H1 (cell line): Measurements from ENCODE around the gene USP12. TPM values are rescaled to one million over a fixed set of nuclear protein-coding genes. Genes with fewer than 3 reads are reported as not detected.

Experiments
- CTCF ChIA-PET: fragments of 300-600 bp; sonication (Branson Sonifier 250); formaldehyde crosslinking; loops from one replicate; lab custom pipeline; 2021; ENCODE audit not compliant: partially characterized antibody; lab: Charles Lee
- POLR2A ChIA-PET: fragments of 300-600 bp; sonication (Branson Sonifier 250); formaldehyde crosslinking; loops from one replicate; lab custom pipeline; 2021; ENCODE audit warnings: inconsistent platforms; ENCODE audit not compliant: partially characterized antibody; lab: Charles Lee
- DNase-seq, 2 experiments: peaks; one replicate each; pipeline versions ENCODE4 v3.0.0 to v3.0.0-alpha.2; 2010 to 2022; ENCODE audit warnings: low spot score in 2 of 2, low read depth in 1 of 2, mixed read lengths in 1 of 2
- FAIRE-seq: peaks from 2 replicates; lab custom pipeline; 2011; peaks lifted over from hg19 to GRCh38; lab: Jason Lieb, UNC
- H2AFZ ChIP-seq: 2 replicates; pipeline ENCODE4 v1.8.1; 2012; ENCODE audit warnings: low read length, inconsistent platforms
- H2AK5ac ChIP-seq: 2 replicates; pipeline ENCODE4 v1.6.1; 2013; ENCODE audit warnings: low read depth, low read length
- H2BK120ac ChIP-seq: replicated peaks from 2 replicates; pipeline ENCODE3; 2013; ENCODE audit warnings: low read depth, low read length, inconsistent platforms
- H2BK12ac ChIP-seq: 2 replicates; pipeline ENCODE4 v1.6.1; 2013; ENCODE audit warnings: low read depth, low read length
- H2BK15ac ChIP-seq: 2 replicates; pipeline ENCODE4 v1.6.1; 2013; ENCODE audit warnings: low read length
- H2BK20ac ChIP-seq: 2 replicates; pipeline ENCODE4 v1.6.1; 2013; ENCODE audit warnings: low read length
- H2BK5ac ChIP-seq: 2 replicates; pipeline ENCODE4 v1.6.1; 2013; ENCODE audit warnings: low read depth, low read length
- H3K14ac ChIP-seq: 2 replicates; pipeline ENCODE4 v1.6.1; 2013; ENCODE audit warnings: inconsistent platforms; ENCODE audit not compliant: insufficient read length
- H3K18ac ChIP-seq: 2 replicates; pipeline ENCODE4 v1.6.1; 2013; ENCODE audit warnings: low read length; ENCODE audit errors: extremely low read depth
- H3K23ac ChIP-seq: 2 replicates; pipeline ENCODE4 v1.6.1; 2013; ENCODE audit warnings: inconsistent platforms; ENCODE audit not compliant: insufficient read length
- H3K23me2 ChIP-seq: 2 replicates; pipeline ENCODE4 v1.6.1; 2013; ENCODE audit warnings: low read depth, low read length
- H3K27ac ChIP-seq: 2 replicates; pipeline ENCODE4 v1.6.1; 2011; ENCODE audit warnings: low read depth, low read length, inconsistent platforms
- H3K27me3 ChIP-seq, 4 experiments: replicated peaks in 1 of 4; 1 replicate in 1 of 4; 2 replicates in 3 of 4; pipeline versions ENCODE4 v1.6.1 to v1.8.1; 2011 to 2013; ENCODE audit warnings: low read length in 3 of 4, mild to moderate bottlenecking in 3 of 4, inconsistent platforms in 2 of 4, mixed read lengths in 2 of 4, moderate library complexity in 1 of 4; ENCODE audit not compliant: control insufficient read depth in 3 of 4, insufficient read depth in 3 of 4; ENCODE audit errors: extremely low read depth in 1 of 4
- H3K36me3 ChIP-seq, 4 experiments: 2 replicates each; pipeline versions ENCODE4 v1.6.1 to v1.8.1; 2011 to 2013; ENCODE audit warnings: mild to moderate bottlenecking in 4 of 4, low read length in 3 of 4, moderate library complexity in 2 of 4, control low read depth in 1 of 4, inconsistent platforms in 1 of 4; ENCODE audit not compliant: insufficient read depth in 4 of 4, control insufficient read depth in 2 of 4
- H3K4ac ChIP-seq: replicated peaks from 2 replicates; pipeline ENCODE3; 2013; ENCODE audit warnings: low read length, low read depth, mixed read lengths, inconsistent platforms; ENCODE audit not compliant: insufficient read length
- H3K4me1 ChIP-seq, 4 experiments: replicated peaks in 1 of 4; 1 replicate in 1 of 4; 2 replicates in 3 of 4; pipeline versions ENCODE4 v1.6.1 to v1.8.1; 2011 to 2013; ENCODE audit warnings: low read length in 3 of 4, inconsistent platforms in 2 of 4, mixed read lengths in 1 of 4; ENCODE audit not compliant: insufficient read depth in 4 of 4, control insufficient read depth in 3 of 4
- H3K4me2 ChIP-seq, 2 experiments: 2 replicates each; pipeline versions ENCODE4 v1.6.1 to v1.8.1; 2011 to 2013; ENCODE audit warnings: low read depth in 2 of 2, low read length in 2 of 2, control low read depth in 1 of 2, inconsistent platforms in 1 of 2, mild to moderate bottlenecking in 1 of 2; ENCODE audit not compliant: insufficient read depth in 1 of 2
- H3K4me3 ChIP-seq, 4 experiments: fragments of 200-600, 300-600 bp in 1 of 4; sonication (generic), shearing (Covaris generic), sonication (Bioruptor Twin) in 1 of 4; 2 replicates each; pipeline versions ENCODE4 v1.5.1 to v1.8.1; 2011 to 2016; ENCODE audit warnings: low read length in 4 of 4, low read depth in 3 of 4, control low read depth in 2 of 4, inconsistent platforms in 2 of 4, mild to moderate bottlenecking in 2 of 4, mixed read lengths in 1 of 4, moderate library complexity in 1 of 4; ENCODE audit not compliant: insufficient read depth in 2 of 4; ENCODE audit errors: extremely low read depth in 1 of 4
- H3K56ac ChIP-seq: replicated peaks from 2 replicates; pipeline ENCODE3; 2013; ENCODE audit warnings: low read depth, mild to moderate bottlenecking, mixed read lengths, low read length, inconsistent platforms; ENCODE audit not compliant: insufficient read length
- H3K79me1 ChIP-seq: 2 replicates; pipeline ENCODE4 v1.6.1; 2013; ENCODE audit warnings: low read depth, low read length, control low read depth
- H3K79me2 ChIP-seq, 2 experiments: 2 replicates each; pipeline versions ENCODE4 v1.6.1 to v1.8.1; 2012 to 2013; ENCODE audit warnings: low read length in 2 of 2, mild to moderate bottlenecking in 2 of 2, inconsistent platforms in 1 of 2; ENCODE audit not compliant: insufficient read depth in 2 of 2, control insufficient read depth in 1 of 2
- H3K9ac ChIP-seq, 4 experiments: replicated peaks in 1 of 4; 1 replicate in 1 of 4; 2 replicates in 3 of 4; pipeline versions ENCODE4 v1.6.1 to v1.8.1; 2011 to 2013; ENCODE audit warnings: low read depth in 3 of 4, low read length in 3 of 4, control low read depth in 2 of 4, mild to moderate bottlenecking in 2 of 4, moderate library complexity in 2 of 4, inconsistent platforms in 1 of 4; ENCODE audit errors: extremely low read depth in 1 of 4
- H3K9me3 ChIP-seq, 2 experiments: 2 replicates each; pipeline versions ENCODE4 v1.6.1 to v1.8.1; 2012 to 2013; ENCODE audit warnings: mild to moderate bottlenecking in 2 of 2, moderate library complexity in 2 of 2, control low read depth in 1 of 2, inconsistent platforms in 1 of 2, low read depth in 1 of 2, low read length in 1 of 2, mixed read lengths in 1 of 2; ENCODE audit not compliant: insufficient read depth in 2 of 2
- H4K20me1 ChIP-seq, 2 experiments: replicated peaks in 1 of 2; 2 replicates each; pipeline versions ENCODE3 to v1.8.1; 2011 to 2013; ENCODE audit warnings: inconsistent platforms in 2 of 2, low read length in 2 of 2, mild to moderate bottlenecking in 1 of 2; ENCODE audit not compliant: insufficient read depth in 2 of 2, control insufficient read depth in 1 of 2
- H4K5ac ChIP-seq: 2 replicates; pipeline ENCODE4 v1.6.1; 2013; ENCODE audit warnings: low read length, low read depth, mixed read lengths, inconsistent platforms; ENCODE audit not compliant: insufficient read length
- H4K8ac ChIP-seq: 2 replicates; pipeline ENCODE4 v1.8.0; 2013; ENCODE audit warnings: mild to moderate bottlenecking, moderate library complexity, low read length, inconsistent platforms; ENCODE audit not compliant: insufficient read depth; ENCODE audit errors: extremely low read depth
- H4K91ac ChIP-seq: replicated peaks from 2 replicates; pipeline ENCODE3; 2013; ENCODE audit warnings: low read length, mixed read lengths, inconsistent platforms; ENCODE audit not compliant: insufficient read length
- BACH1 ChIP-seq: IDR thresholded peaks from 2 replicates; pipeline ENCODE4 v1.6.1; 2012; ENCODE audit warnings: low read length, improper control_type of control experiment
- HDAC6 ChIP-seq: IDR thresholded peaks from one replicate; pipeline ENCODE4 v1.7.1; 2012; ENCODE audit warnings: low read depth, mild to moderate bottlenecking, inconsistent platforms, low read length, moderate library complexity
- MAX ChIP-seq: IDR thresholded peaks from 2 replicates; pipeline ENCODE4 v1.6.1; 2012; ENCODE audit warnings: inconsistent platforms
- SIN3A ChIP-seq, 2 experiments: IDR thresholded peaks in 1 of 2; conservative IDR thresholded peaks in 1 of 2; 2 replicates each; pipeline ENCODE4 v1.6.1; 2011 to 2012; ENCODE audit warnings: low read length in 2 of 2, improper control_type of control experiment in 1 of 2, low read depth in 1 of 2, mild to moderate bottlenecking in 1 of 2
- YY1 ChIP-seq: IDR thresholded peaks from 2 replicates; pipeline ENCODE4 v1.6.1; 2011; ENCODE audit warnings: low read depth, mild to moderate bottlenecking, low read length
- WGBS, 2 experiments: shearing (Covaris generic) in 1 of 2; methylation state at CpG; one replicate each; pipeline versions ENCODE4 v1.1.6 to v1.1.7; 2013 to 2015; ENCODE audit warnings: low lambda C conversion rate in 2 of 2, mixed read lengths in 2 of 2, inconsistent platforms in 1 of 2, low coverage in 1 of 2, missing lambda C conversion rate in 1 of 2; ENCODE audit not compliant: insufficient replicate concordance in 2 of 2, insufficient coverage in 1 of 2, insufficient read length in 1 of 2; ENCODE audit errors: extremely low coverage in 1 of 2, missing lambda C conversion rate in 1 of 2; 5-methylcytosine and 5-hydroxymethylcytosine counted together
- polyA plus RNA-seq, 7 experiments: library from polyadenylated mRNA; depleted of rRNA in 3 of 7; stranded (reverse) in 5 of 7; unstranded in 2 of 7; fragments of >200 nt in 5 of 7; fragments of 200-250 nt in 2 of 7; gene quantifications; 1 replicate in 5 of 7; 2 replicates in 1 of 7; 4 replicates in 1 of 7; pipeline versions ENCODE4 v1.2.1 to v1.2.3, GENCODE V29; 2011 to 2013; ENCODE audit warnings: missing spikeins in 2 of 7, mixed read lengths in 2 of 7
- total RNA-seq: library from RNA; stranded (reverse); fragmentation: NEBNext Ultra II Directional; extraction: Animal tissue kit (Norgen Biotek cat#: 25700); gene quantifications from 2 replicates; pipeline ENCODE4 v1.2.1, GENCODE V29; 2021

USP12 gene
- total and polyA plus RNA-seq, 2 of the 8 experiments (the other 6 are each of a cell fraction or from before 2014, with no cell fraction given), result 4.0 to 30.0 TPM

- Histone ChIP-seq H3K9me3 (no peaks in the 10 kb centered on the region), H4K8ac (no peak overlapping the region), H3K23me2 (no peaks in the 10 kb centered on the region), H3K4me3 (no peak overlapping the region), H3K4me1 (peaks cover 0 to 10% (median 3%) of the 10 kb centered on the region in 4 experiments; a peak in 4 of 7 replicates), H3K56ac (no peak overlapping the region), H3K27ac (no peak overlapping the region), H3K9ac (no peak overlapping the region), H3K36me3 (no peaks in the 10 kb centered on the region), H3K14ac (no peak overlapping the region), H2BK20ac (no peak overlapping the region), H3K4ac (no peak overlapping the region), H4K91ac (no peak overlapping the region), H3K27me3 (no peaks in the 10 kb centered on the region), H3K79me2 (no peaks in the 10 kb centered on the region), H3K79me1 (no peaks in the 10 kb centered on the region), H2BK12ac (no peak overlapping the region), H2BK120ac (no peak overlapping the region), H2AFZ (no peak overlapping the region), H3K4me2 (no peak overlapping the region), H4K20me1 (no peaks in the 10 kb centered on the region), H2AK5ac (no peak overlapping the region), H2BK15ac (no peak overlapping the region), H4K5ac (no peak overlapping the region), H2BK5ac (no peak overlapping the region), H3K18ac (no peak overlapping the region), H3K23ac (no peak overlapping the region)
- 70% methylated on average over 6 of the region's 6 CpGs; no CpG with 5 or more reads in 1 of the 2 experiments for WGBS, 2 experiments
- CTCF ChIA-PET, result interaction anchor here (1.3 kb wide), 1 partner anchor 10 kb away, joined by 4 read pairs; no protein-coding TSS in a partner anchor
- FAIRE-seq (peak; percentile 78), DNase-seq (peak; percentile 19)
- POLR2A ChIA-PET, result no interaction called here
- TF ChIP-seq HDAC6 (no peak), MAX (0 out of 2 replicates have a peak, but pooled peaks have one; percentile 10), SIN3A (conservative IDR thresholded peaks at IDR 0.05 in 1 of 2, IDR thresholded peaks at IDR 0.05 in 1 of 2; ENCODE audit: low read depth in 1 of 2, low read length in 2 of 2) (no peak), YY1 (no peak), BACH1 (peak; percentile 84)
Observed at GRCh38 chr13:27043013-27043412, 128.6 kb downstream of the USP12 start.
